Measurements from ENCODE around the gene FRAT1. TPM values are rescaled to one million over a fixed set of nuclear protein-coding genes. Genes with fewer than 3 reads are reported as not detected.

Gene FRAT1
- total and polyA plus RNA-seq, 10 of the 15 experiments (the other 5 are each of a cell fraction or from before 2014, with no cell fraction given) = 0.07 to 0.73 (median 0.26) TPM

DNA sequence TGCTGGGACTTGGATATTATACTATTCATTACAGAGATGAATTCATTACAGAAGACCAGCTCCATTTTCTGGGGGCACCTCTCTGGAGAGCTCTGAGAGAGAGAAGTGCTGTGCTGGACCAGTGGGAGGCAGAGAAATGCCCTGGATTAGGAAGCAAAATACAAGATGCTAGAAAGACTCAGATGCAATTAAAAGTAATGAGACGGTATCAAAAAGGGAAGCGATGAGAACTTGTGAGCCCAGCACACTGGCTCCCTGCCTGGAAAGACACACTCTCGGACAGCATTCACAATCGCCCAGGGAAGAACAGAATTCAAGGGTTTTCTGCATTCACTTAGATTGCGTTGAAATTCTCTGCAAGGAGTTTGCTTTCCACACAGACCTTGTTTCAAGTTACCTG lies 19.0 kb downstream of the FRAT1 start:
- H3K9ac ChIP-seq (ENCODE audit: control insufficient read depth, insufficient read depth, low read length) = no peak overlapping the region
- in situ Hi-C loops (cut with MboI) (no loop called here), intact Hi-C loops (cut with micrococcal nuclease; ENCODE audit: unreplicated experiment) (no loop called here)
- DNase-seq (ENCODE audit: low read depth, low spot score) = no peak
- peaks cover 0 to 9% of the 10 kb centered on the region in 2 experiments; a peak in 2 of 4 replicates for H3K27me3 ChIP-seq (replicated peaks in 1 of 2; ENCODE audit: control insufficient read depth in 2 of 2, insufficient read depth in 2 of 2, low read length in 1 of 2)
- H3K4me2 ChIP-seq (ENCODE audit: control insufficient read depth, insufficient read depth) = no peak overlapping the region
- H3K27ac ChIP-seq (ENCODE audit: control insufficient read depth, insufficient read depth) = no peak overlapping the region
- POLR2A ChIA-PET = no interaction called here
- CTCF ChIA-PET = interaction anchor here (0.6 to 1.5 kb wide), 2 partner anchors 59 to 64 kb away, joined by 3 read pairs; no protein-coding TSS in a partner anchor
- RAD21 ChIA-PET (ENCODE audit: unreplicated experiment) = no interaction called here
- no peak overlapping the region for H2AFZ ChIP-seq (ENCODE audit: control insufficient read depth, low read depth, low read length)
- ATAC-seq = no peak
- H3K4me1 ChIP-seq (ENCODE audit: control insufficient read depth, insufficient read depth, low read length) = no peaks in the 10 kb centered on the region
- TF ChIP-seq, protein P1, sequence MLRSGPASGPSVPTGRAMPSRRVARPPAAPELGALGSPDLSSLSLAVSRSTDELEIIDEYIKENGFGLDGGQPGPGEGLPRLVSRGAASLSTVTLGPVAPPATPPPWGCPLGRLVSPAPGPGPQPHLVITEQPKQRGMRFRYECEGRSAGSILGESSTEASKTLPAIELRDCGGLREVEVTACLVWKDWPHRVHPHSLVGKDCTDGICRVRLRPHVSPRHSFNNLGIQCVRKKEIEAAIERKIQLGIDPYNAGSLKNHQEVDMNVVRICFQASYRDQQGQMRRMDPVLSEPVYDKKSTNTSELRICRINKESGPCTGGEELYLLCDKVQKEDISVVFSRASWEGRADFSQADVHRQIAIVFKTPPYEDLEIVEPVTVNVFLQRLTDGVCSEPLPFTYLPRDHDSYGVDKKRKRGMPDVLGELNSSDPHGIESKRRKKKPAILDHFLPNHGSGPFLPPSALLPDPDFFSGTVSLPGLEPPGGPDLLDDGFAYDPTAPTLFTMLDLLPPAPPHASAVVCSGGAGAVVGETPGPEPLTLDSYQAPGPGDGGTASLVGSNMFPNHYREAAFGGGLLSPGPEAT (IDR thresholded peaks at IDR 0.05; ENCODE audit: low read depth) = no peak
- TF ChIP-seq SMAD5 (IDR thresholded peaks at IDR 0.05; ENCODE audit: low read depth) (no peak), KDM1A (IDR thresholded peaks at IDR 0.05; ENCODE audit: borderline replicate concordance) (no peak), JUNB (IDR thresholded peaks at IDR 0.05) (no peak), POLR2A (IDR thresholded peaks at IDR 0.05; ENCODE audit: low read depth, low read length) (no peak), CHD2 (IDR thresholded peaks at IDR 0.05; ENCODE audit: borderline replicate concordance, low read depth, low read length) (no peak), EP300 (IDR thresholded peaks at IDR 0.05; ENCODE audit: borderline replicate concordance in 1 of 2, control insufficient read depth in 1 of 2, low read depth in 2 of 2, low read length in 2 of 2) (no peak), ZZZ3 (IDR thresholded peaks at IDR 0.05; ENCODE audit: control insufficient read depth, insufficient read length, low read depth) (no peak), STAT1 (conservative IDR thresholded peaks at IDR 0.05) (no peak)
- TF ChIP-seq, protein P2, sequence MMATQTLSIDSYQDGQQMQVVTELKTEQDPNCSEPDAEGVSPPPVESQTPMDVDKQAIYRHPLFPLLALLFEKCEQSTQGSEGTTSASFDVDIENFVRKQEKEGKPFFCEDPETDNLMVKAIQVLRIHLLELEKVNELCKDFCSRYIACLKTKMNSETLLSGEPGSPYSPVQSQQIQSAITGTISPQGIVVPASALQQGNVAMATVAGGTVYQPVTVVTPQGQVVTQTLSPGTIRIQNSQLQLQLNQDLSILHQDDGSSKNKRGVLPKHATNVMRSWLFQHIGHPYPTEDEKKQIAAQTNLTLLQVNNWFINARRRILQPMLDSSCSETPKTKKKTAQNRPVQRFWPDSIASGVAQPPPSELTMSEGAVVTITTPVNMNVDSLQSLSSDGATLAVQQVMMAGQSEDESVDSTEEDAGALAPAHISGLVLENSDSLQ (IDR thresholded peaks at IDR 0.05) = no peak
- TF ChIP-seq, protein P3, sequence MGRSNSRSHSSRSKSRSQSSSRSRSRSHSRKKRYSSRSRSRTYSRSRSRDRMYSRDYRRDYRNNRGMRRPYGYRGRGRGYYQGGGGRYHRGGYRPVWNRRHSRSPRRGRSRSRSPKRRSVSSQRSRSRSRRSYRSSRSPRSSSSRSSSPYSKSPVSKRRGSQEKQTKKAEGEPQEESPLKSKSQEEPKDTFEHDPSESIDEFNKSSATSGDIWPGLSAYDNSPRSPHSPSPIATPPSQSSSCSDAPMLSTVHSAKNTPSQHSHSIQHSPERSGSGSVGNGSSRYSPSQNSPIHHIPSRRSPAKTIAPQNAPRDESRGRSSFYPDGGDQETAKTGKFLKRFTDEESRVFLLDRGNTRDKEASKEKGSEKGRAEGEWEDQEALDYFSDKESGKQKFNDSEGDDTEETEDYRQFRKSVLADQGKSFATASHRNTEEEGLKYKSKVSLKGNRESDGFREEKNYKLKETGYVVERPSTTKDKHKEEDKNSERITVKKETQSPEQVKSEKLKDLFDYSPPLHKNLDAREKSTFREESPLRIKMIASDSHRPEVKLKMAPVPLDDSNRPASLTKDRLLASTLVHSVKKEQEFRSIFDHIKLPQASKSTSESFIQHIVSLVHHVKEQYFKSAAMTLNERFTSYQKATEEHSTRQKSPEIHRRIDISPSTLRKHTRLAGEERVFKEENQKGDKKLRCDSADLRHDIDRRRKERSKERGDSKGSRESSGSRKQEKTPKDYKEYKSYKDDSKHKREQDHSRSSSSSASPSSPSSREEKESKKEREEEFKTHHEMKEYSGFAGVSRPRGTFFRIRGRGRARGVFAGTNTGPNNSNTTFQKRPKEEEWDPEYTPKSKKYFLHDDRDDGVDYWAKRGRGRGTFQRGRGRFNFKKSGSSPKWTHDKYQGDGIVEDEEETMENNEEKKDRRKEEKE (IDR thresholded peaks at IDR 0.05) = no peak
- TF ChIP-seq, protein P4, sequence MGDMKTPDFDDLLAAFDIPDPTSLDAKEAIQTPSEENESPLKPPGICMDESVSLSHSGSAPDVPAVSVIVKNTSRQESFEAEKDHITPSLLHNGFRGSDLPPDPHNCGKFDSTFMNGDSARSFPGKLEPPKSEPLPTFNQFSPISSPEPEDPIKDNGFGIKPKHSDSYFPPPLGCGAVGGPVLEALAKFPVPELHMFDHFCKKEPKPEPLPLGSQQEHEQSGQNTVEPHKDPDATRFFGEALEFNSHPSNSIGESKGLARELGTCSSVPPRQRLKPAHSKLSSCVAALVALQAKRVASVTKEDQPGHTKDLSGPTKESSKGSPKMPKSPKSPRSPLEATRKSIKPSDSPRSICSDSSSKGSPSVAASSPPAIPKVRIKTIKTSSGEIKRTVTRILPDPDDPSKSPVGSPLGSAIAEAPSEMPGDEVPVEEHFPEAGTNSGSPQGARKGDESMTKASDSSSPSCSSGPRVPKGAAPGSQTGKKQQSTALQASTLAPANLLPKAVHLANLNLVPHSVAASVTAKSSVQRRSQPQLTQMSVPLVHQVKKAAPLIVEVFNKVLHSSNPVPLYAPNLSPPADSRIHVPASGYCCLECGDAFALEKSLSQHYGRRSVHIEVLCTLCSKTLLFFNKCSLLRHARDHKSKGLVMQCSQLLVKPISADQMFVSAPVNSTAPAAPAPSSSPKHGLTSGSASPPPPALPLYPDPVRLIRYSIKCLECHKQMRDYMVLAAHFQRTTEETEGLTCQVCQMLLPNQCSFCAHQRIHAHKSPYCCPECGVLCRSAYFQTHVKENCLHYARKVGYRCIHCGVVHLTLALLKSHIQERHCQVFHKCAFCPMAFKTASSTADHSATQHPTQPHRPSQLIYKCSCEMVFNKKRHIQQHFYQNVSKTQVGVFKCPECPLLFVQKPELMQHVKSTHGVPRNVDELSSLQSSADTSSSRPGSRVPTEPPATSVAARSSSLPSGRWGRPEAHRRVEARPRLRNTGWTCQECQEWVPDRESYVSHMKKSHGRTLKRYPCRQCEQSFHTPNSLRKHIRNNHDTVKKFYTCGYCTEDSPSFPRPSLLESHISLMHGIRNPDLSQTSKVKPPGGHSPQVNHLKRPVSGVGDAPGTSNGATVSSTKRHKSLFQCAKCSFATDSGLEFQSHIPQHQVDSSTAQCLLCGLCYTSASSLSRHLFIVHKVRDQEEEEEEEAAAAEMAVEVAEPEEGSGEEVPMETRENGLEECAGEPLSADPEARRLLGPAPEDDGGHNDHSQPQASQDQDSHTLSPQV (IDR thresholded peaks at IDR 0.05) = no peak
- no peaks in the 10 kb centered on the region for H3K79me2 ChIP-seq (ENCODE audit: control insufficient read depth, insufficient read depth, low read length)
- no peaks in the 10 kb centered on the region for H3K36me3 ChIP-seq (ENCODE audit: control insufficient read depth in 2 of 2, insufficient read depth in 2 of 2, low read length in 1 of 2)
- H3K4me3 ChIP-seq = no peak overlapping the region
- 66% methylated on average over 5 of the region's 5 CpGs for WGBS (ENCODE audit: insufficient coverage, insufficient replicate concordance, low lambda C conversion rate, missing lambda C conversion rate)
- SMC1A ChIA-PET (ENCODE audit: uncharacterized antibody, unreplicated experiment) = interaction anchor here (1.1 kb wide), 1 partner anchor 11 kb away, joined by 3 read pairs; no protein-coding TSS in a partner anchor
- H4K20me1 ChIP-seq (ENCODE audit: control insufficient read depth, insufficient read depth) = no peaks in the 10 kb centered on the region
- no TSS peak for BruUV-seq (replicated peaks)
- H3K9me3 ChIP-seq (replicated peaks; ENCODE audit: control insufficient read depth, insufficient read depth, low read length) = no peaks in the 10 kb centered on the region
- FAIRE-seq = no peak
